Suprapubic skin (tissue), 4 donors: ENCODE results near the gene SEMA6A. TPM values are rescaled to one million over a fixed set of nuclear protein-coding genes. Genes with fewer than 3 reads are reported as not detected.

ENCODE experiments used
- DNase-seq, 2 donors: peaks; one replicate each; pipeline ENCODE4 v3.0.0-alpha.2; 2019; ENCODE audit warnings: low spot score in 2 of 2
- H3K27ac ChIP-seq: fragments of 200-600 bp; sonication (generic); one replicate; pipeline ENCODE4 v1.5.1; 2019
- H3K27me3 ChIP-seq: fragments of 200-600 bp; sonication (generic); one replicate; pipeline ENCODE4 v1.5.1; 2019
- H3K36me3 ChIP-seq: fragments of 200-600 bp; sonication (generic); one replicate; pipeline ENCODE4 v1.5.1; 2019
- H3K4me1 ChIP-seq: fragments of 200-600 bp; sonication (generic); one replicate; pipeline ENCODE4 v1.5.1; 2019
- H3K4me3 ChIP-seq: fragments of 200-600 bp; sonication (generic); one replicate; pipeline ENCODE4 v1.5.1; 2019; ENCODE audit warnings: mild to moderate bottlenecking
- H3K9me3 ChIP-seq: fragments of 200-600 bp; sonication (generic); one replicate; pipeline ENCODE4 v1.5.1; 2019
- CTCF ChIP-seq, 2 donors: fragments of 200-600 bp in 1 of 2; fragments of 450-650 bp in 1 of 2; sonication (generic) in 1 of 2; IDR thresholded peaks; one replicate each; pipeline ENCODE4 v1.5.1; 2016 to 2019; ENCODE audit warnings: antibody characterized with exemption in 2 of 2, mild to moderate bottlenecking in 1 of 2, moderate library complexity in 1 of 2
- EP300 ChIP-seq: sonication (generic); formaldehyde crosslinking; IDR thresholded peaks from one replicate; pipeline ENCODE4 v1.6.1; 2017; ENCODE audit warnings: antibody characterized with exemption
- POLR2A ChIP-seq, 2 donors: fragments of 450-650 bp; IDR thresholded peaks; one replicate each; pipeline ENCODE4 v1.6.1; 2017; ENCODE audit warnings: antibody characterized with exemption in 2 of 2, mild to moderate bottlenecking in 2 of 2, moderate library complexity in 2 of 2
- POLR2AphosphoS5 ChIP-seq, 3 donors: sonication (generic); formaldehyde crosslinking; IDR thresholded peaks; one replicate each; pipeline ENCODE4 v1.6.1; 2017; ENCODE audit warnings: antibody characterized with exemption in 3 of 3
- WGBS: methylation state at CpG from one replicate; pipeline ENCODE4 v1.1.5; 2018; 5-methylcytosine and 5-hydroxymethylcytosine counted together
- total RNA-seq, 4 donors: library from RNA; depleted of rRNA; stranded (reverse); fragments of >200 nt; gene quantifications; one replicate each; pipeline ENCODE4 v1.1.0, GENCODE V29; 2016

Gene SEMA6A
- total RNA-seq, 4 donors from 2014 or later = 7.4 to 27.8 (median 15.5) TPM

DNA sequence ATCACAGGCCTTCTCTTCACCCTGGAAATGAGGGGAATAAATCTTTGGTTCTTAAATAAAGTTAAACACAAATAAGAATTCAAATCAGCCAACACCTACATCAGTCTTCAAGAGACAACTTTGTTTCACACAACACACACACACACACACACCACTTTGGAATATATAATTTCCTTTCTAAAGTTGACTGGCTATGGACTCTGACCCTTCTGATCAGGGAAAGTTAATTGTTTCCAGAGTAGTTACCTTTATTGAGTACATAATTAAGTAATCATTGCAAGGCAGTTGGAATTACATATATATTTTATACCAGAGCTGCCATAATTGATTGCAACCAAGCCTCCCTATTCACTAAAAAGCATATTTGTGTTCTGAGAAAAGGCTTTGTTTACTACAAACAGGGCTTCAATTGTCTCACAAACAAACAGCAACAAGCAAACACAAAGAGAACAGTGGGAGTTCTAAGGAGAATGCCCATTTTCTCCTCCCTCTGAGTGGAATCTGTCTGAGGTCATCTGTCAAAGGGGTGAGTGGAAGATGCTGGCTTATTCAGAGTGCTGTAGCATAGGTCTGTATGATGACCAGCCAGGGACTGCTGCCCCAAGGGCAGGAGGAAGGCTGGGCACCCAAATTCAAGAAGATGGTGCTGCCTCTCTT lies 136.6 kb downstream of the SEMA6A start:
- no peak for TF ChIP-seq POLR2A (IDR thresholded peaks at IDR 0.05)
- TF ChIP-seq EP300 = no peak
- no peak for TF ChIP-seq CTCF (IDR thresholded peaks at IDR 0.05)
- no peak for TF ChIP-seq POLR2AphosphoS5 (IDR thresholded peaks at IDR 0.05)
- no peak overlapping the region for H3K27ac ChIP-seq
- H3K9me3 ChIP-seq = no peaks in the 10 kb centered on the region
- H3K4me3 ChIP-seq = no peak overlapping the region
- DNase-seq = no peak
- no peaks in the 10 kb centered on the region for H3K4me1 ChIP-seq
- no peaks in the 10 kb centered on the region for H3K27me3 ChIP-seq
- no peaks in the 10 kb centered on the region for H3K36me3 ChIP-seq

DNA sequence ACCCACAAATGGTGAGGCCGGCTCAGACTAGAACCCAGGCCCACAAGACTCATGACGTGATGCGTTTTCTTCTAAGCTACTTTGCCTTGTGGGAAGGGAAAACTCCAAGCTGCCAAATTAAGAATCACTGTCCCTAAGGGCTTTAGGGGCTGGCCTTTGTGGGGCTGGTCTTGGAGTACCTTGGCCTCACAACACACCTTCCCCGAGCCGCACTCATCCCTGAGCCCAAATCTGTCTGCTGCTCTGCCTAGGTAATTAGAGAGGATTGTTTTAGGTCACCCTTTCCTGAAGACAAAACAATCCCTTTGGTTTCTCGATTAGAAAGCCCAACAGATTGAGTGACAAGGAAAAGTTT lies 137.3 kb downstream of the SEMA6A start:
- Histone ChIP-seq H3K36me3 (no peaks in the 10 kb centered on the region), H3K4me1 (no peaks in the 10 kb centered on the region), H3K4me3 (no peak overlapping the region), H3K27ac (no peak overlapping the region), H3K27me3 (no peaks in the 10 kb centered on the region), H3K9me3 (no peaks in the 10 kb centered on the region)
- no peak for DNase-seq
- TF ChIP-seq POLR2AphosphoS5 (IDR thresholded peaks at IDR 0.05) (no peak), POLR2A (IDR thresholded peaks at IDR 0.05) (no peak), EP300 (no peak), CTCF (IDR thresholded peaks at IDR 0.05) (no peak)
- 88% methylated on average over 6 of the region's 6 CpGs for WGBS

GRCh38 chr5:116436674-116437350 lies 137.8 kb downstream of the SEMA6A start:
- Histone ChIP-seq H3K27me3 (no peaks in the 10 kb centered on the region), H3K27ac (no peak overlapping the region), H3K4me3 (no peak overlapping the region), H3K36me3 (no peaks in the 10 kb centered on the region), H3K4me1 (no peaks in the 10 kb centered on the region), H3K9me3 (no peaks in the 10 kb centered on the region)
- TF ChIP-seq POLR2A (IDR thresholded peaks at IDR 0.05) = no peak
- TF ChIP-seq EP300 = no peak
- TF ChIP-seq CTCF (IDR thresholded peaks at IDR 0.05) = no peak
- 87% methylated on average over 5 of the region's 5 CpGs for WGBS
- no peak for DNase-seq

DNA sequence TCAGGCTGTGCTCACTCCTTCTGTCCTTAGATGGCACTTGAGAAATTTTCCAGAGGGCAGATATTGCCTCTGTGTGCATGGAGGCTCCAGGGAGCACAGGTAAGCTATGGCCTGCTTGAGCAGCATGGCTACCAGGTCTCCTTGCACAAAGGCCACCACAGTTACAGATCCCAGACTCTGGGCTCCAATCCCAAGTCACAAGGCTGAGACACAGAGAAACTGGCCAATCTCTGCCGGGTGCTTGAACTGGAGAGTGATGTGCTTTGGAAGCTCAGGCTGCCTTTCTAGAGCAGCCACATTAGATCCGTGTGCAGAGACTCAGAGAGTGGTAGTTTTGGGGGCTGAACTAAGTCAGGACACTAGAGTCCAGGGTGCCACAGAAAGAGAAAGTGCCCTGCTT lies 145.7 kb downstream of the SEMA6A start:
- TF ChIP-seq EP300 (no peak), POLR2A (IDR thresholded peaks at IDR 0.05) (no peak), CTCF (IDR thresholded peaks at IDR 0.05) (no peak), POLR2AphosphoS5 (IDR thresholded peaks at IDR 0.05) (no peak)
- no peaks in the 10 kb centered on the region for H3K36me3 ChIP-seq
- 71% methylated on average over 2 of the region's 2 CpGs for WGBS

DNA sequence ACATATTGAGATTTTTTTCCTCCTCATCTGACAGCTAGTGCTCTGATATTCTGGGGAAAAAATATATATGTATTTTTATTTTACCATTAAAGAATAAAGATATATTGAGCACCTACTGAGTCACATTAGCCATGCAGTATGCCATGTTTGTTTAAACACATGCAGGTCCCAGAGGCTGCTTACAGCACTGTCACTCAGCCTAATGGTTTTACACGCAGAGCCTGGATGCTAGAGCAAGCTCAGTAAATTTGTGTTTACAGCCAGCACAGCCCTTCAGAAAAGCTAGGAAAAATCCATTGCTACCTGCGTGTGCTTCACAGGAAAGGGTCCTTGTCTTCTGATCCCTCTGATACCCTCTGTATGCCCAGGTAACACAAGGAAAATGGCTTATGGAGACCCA lies 146.2 kb downstream of the SEMA6A start:
- no peak for TF ChIP-seq POLR2AphosphoS5 (IDR thresholded peaks at IDR 0.05)
- no peak for TF ChIP-seq EP300
- TF ChIP-seq CTCF (IDR thresholded peaks at IDR 0.05) = no peak
- no peak for TF ChIP-seq POLR2A (IDR thresholded peaks at IDR 0.05)
- 95% methylated on average over 2 of the region's 2 CpGs for WGBS
- Histone ChIP-seq H3K4me1 (no peaks in the 10 kb centered on the region), H3K36me3 (no peaks in the 10 kb centered on the region), H3K9me3 (no peaks in the 10 kb centered on the region), H3K27ac (no peak overlapping the region), H3K4me3 (no peak overlapping the region), H3K27me3 (no peaks in the 10 kb centered on the region)
- DNase-seq = no peak

More for the DNA sequence above, 145.7 kb downstream of the SEMA6A start:
- no peak for DNase-seq
- H3K27me3 ChIP-seq = no peaks in the 10 kb centered on the region
- no peaks in the 10 kb centered on the region for H3K4me1 ChIP-seq
- no peak overlapping the region for H3K4me3 ChIP-seq
- no peaks in the 10 kb centered on the region for H3K9me3 ChIP-seq
- H3K27ac ChIP-seq = no peak overlapping the region
